Measurements from ENCODE around the gene SNAP47. TPM values are rescaled to one million over a fixed set of nuclear protein-coding genes. Genes with fewer than 3 reads are reported as not detected.

SNAP47 gene
- total RNA-seq, 1 donor from 2014 or later, result 52.8 TPM

- Histone ChIP-seq H3K9me3 (ENCODE audit: low read depth) (no peaks in the 10 kb centered on the region), H3K4me3 (no peak overlapping the region), H3K36me3 (no peaks in the 10 kb centered on the region), H4K20me1 (ENCODE audit: low read depth) (peaks cover 42% of the 10 kb centered on the region), H3K27ac (no peak overlapping the region), H3K4me1 (no peaks in the 10 kb centered on the region), H3K79me2 (ENCODE audit: low read depth) (peaks cover 20% of the 10 kb centered on the region), H3K9ac (no peak overlapping the region), H3K27me3 (no peaks in the 10 kb centered on the region), H3K4me2 (no peak overlapping the region), H2AFZ (replicated peaks) (no peak overlapping the region), H3F3A (ENCODE audit: low read depth) (no peaks in the 10 kb centered on the region)
- Mint-ChIP-seq H3K27me3 (ENCODE audit: insufficient read depth, low read depth) (peaks cover 2% of the 10 kb centered on the region), H3K4me1 (peaks cover 4% of the 10 kb centered on the region), H3K9me3 (no peaks in the 10 kb centered on the region), H3K36me3 (peaks cover 17% of the 10 kb centered on the region), H3K27ac (no peak overlapping the region), H3K4me3 (no peak overlapping the region)
- TF ChIP-seq EZH2phosphoT487 (IDR thresholded peaks at IDR 0.05), result no peak
- peak; percentile 90 for TF ChIP-seq CTCF (IDR thresholded peaks at IDR 0.05)
- DNase-seq (ENCODE audit: low spot score), result peak; percentile 93
Observed at GRCh38 chr1:227762231-227762911, 27.1 kb downstream of the SNAP47 start.

DNA sequence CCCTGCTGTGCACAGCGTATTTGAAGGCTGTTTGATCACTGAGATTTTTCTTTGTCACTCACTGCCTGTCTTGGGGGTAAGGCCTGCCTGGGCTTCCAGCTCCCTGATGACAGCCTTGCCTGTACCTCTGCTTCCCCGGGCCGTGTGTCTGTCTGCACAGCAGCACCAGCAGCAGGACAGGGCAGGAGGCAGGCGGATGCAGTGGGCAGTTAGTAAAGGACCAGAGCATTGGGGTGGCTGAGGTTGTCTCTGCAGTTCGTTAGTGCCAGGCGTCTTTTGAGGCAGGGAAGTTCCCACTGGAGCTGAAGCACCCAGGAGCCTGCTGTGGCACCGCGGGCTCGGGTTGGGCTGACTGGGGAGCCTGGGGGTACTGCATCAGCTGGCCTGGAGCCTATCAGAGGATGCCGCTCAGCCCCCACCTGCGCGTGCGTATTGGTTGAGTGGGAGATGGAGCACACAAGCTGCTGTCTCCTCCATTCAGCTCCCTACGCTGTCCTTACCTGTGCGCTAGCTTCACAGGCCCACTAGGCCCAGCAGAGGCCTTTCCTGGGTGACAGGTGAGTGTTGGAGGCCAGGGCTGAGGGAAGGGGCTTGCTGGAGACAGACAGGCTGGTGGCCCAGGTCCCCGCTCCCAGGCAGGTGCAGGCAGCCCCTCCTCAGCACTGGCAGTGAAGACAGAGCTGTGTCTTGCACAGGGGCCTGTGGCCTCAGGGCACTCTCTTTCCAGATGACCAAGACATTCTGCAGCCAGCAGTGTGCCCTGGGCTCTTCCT lies 28.2 kb downstream of the SNAP47 start:
- Histone ChIP-seq H3K9me3 (ENCODE audit: low read depth) (no peaks in the 10 kb centered on the region), H3K4me1 (no peaks in the 10 kb centered on the region), H4K20me1 (ENCODE audit: low read depth) (peaks cover 34% of the 10 kb centered on the region), H3K27me3 (no peaks in the 10 kb centered on the region), H3K36me3 (no peaks in the 10 kb centered on the region), H3K4me3 (no peak overlapping the region), H3K9ac (no peak overlapping the region), H3K4me2 (no peak overlapping the region), H2AFZ (replicated peaks) (no peak overlapping the region), H3K27ac (no peak overlapping the region), H3K79me2 (ENCODE audit: low read depth) (peaks cover 20% of the 10 kb centered on the region), H3F3A (ENCODE audit: low read depth) (no peaks in the 10 kb centered on the region)
- no peak for TF ChIP-seq EZH2 (IDR thresholded peaks at IDR 0.05)
- no peak for DNase-seq (ENCODE audit: low spot score)
- Mint-ChIP-seq H3K27me3 (ENCODE audit: insufficient read depth, low read depth) (peaks cover 2% of the 10 kb centered on the region), H3K4me1 (peaks cover 4% of the 10 kb centered on the region), H3K9me3 (no peaks in the 10 kb centered on the region), H3K27ac (no peak overlapping the region), H3K4me3 (no peak overlapping the region), H3K36me3 (peaks cover 13% of the 10 kb centered on the region)

GRCh38 chr1:227764019-227764391 lies 28.8 kb downstream of the SNAP47 start:
- peaks cover 20% of the 10 kb centered on the region for H3K79me2 ChIP-seq (ENCODE audit: low read depth)
- H3K27me3 ChIP-seq, result no peaks in the 10 kb centered on the region
- H3K27ac ChIP-seq, result no peak overlapping the region
- Mint-ChIP-seq H3K4me1 (peaks cover 4% of the 10 kb centered on the region), H3K4me3 (no peak overlapping the region), H3K9me3 (no peaks in the 10 kb centered on the region), H3K36me3 (peaks cover 13% of the 10 kb centered on the region), H3K27me3 (ENCODE audit: insufficient read depth, low read depth) (peaks cover 2% of the 10 kb centered on the region), H3K27ac (no peak overlapping the region)
- no peaks in the 10 kb centered on the region for H3K4me1 ChIP-seq
- DNase-seq (ENCODE audit: low spot score), result no peak
- H3K4me2 ChIP-seq, result no peak overlapping the region
- no peak overlapping the region for H2AFZ ChIP-seq (replicated peaks)
- TF ChIP-seq EZH2phosphoT487 (IDR thresholded peaks at IDR 0.05), result no peak
- H3K9me3 ChIP-seq (ENCODE audit: low read depth), result no peaks in the 10 kb centered on the region
- H3K36me3 ChIP-seq, result no peaks in the 10 kb centered on the region
- H3F3A ChIP-seq (ENCODE audit: low read depth), result no peaks in the 10 kb centered on the region
- no peak overlapping the region for H3K4me3 ChIP-seq
- no peak overlapping the region for H3K9ac ChIP-seq
- H4K20me1 ChIP-seq (ENCODE audit: low read depth), result peaks cover 34% of the 10 kb centered on the region

GRCh38 chr1:227765261-227766014 lies 30.2 kb downstream of the SNAP47 start:
- H3K9me3 Mint-ChIP-seq, result no peaks in the 10 kb centered on the region
- Histone ChIP-seq H3K36me3 (no peaks in the 10 kb centered on the region), H3K27ac (no peak overlapping the region), H4K20me1 (ENCODE audit: low read depth) (peaks cover 34% of the 10 kb centered on the region), H3K79me2 (ENCODE audit: low read depth) (peaks cover 20% of the 10 kb centered on the region), H3F3A (ENCODE audit: low read depth) (no peaks in the 10 kb centered on the region), H2AFZ (replicated peaks) (no peak overlapping the region), H3K27me3 (no peaks in the 10 kb centered on the region), H3K9ac (no peak overlapping the region), H3K4me1 (no peaks in the 10 kb centered on the region), H3K4me2 (no peak overlapping the region), H3K9me3 (ENCODE audit: low read depth) (no peaks in the 10 kb centered on the region), H3K4me3 (no peak overlapping the region)
- H3K36me3 Mint-ChIP-seq, result peaks cover 8% of the 10 kb centered on the region
- H3K4me3 Mint-ChIP-seq, result no peak overlapping the region
- H3K27ac Mint-ChIP-seq, result no peak overlapping the region
- H3K27me3 Mint-ChIP-seq (ENCODE audit: insufficient read depth, low read depth), result peaks cover 2% of the 10 kb centered on the region
- H3K4me1 Mint-ChIP-seq, result peaks cover 4% of the 10 kb centered on the region
- TF ChIP-seq CTCF (IDR thresholded peaks at IDR 0.05), result no peak
- TF ChIP-seq EZH2 (IDR thresholded peaks at IDR 0.05), result no peak
- no peak for TF ChIP-seq EZH2phosphoT487 (IDR thresholded peaks at IDR 0.05)
- DNase-seq (ENCODE audit: low spot score), result no peak
